ENCODE measurements around the gene MASP2. TPM values are rescaled to one million over a fixed set of nuclear protein-coding genes. Genes with fewer than 3 reads are reported as not detected.

MASP2 gene
- total and polyA plus RNA-seq, 12 donors = 0.01 TPM; not detected in 11

Other genes with a start within 250 kb of the MASP2 start
- gene TARDBP, start 34.6 kb downstream of the MASP2 start, total RNA-seq = 100 to 1,000 TPM in 6 of 10 donors, 10 to 100 TPM in 4; 77.4 to 138 (median 108) TPM
- gene TARDBP, start 34.6 kb downstream of the MASP2 start, polyA plus RNA-seq = 10 to 100 TPM; 66.0 to 96.9 TPM
- gene SRM, start 12.8 kb upstream of the MASP2 start, total RNA-seq = 10 to 100 TPM; 35.4 to 80.6 (median 49.8) TPM
- gene SRM, start 12.8 kb upstream of the MASP2 start, polyA plus RNA-seq = 100 to 1,000 TPM in 1 of 2 donors, 10 to 100 TPM in 1; 88.4 to 158 TPM
- 10 to 100 TPM; 18.4 to 26.5 (median 21.4) TPM for gene EXOSC10, start 52.6 kb upstream of the MASP2 start, total RNA-seq
- gene EXOSC10, start 52.6 kb upstream of the MASP2 start, polyA plus RNA-seq = 10 to 100 TPM; 20.3 to 34.7 TPM
- gene ANGPTL7, start 142.1 kb upstream of the MASP2 start, total RNA-seq = 1 to 10 TPM in 3 of 10 donors, under 1 TPM in 5, not detected in 2; 0.17 to 2.3 (median 0.89) TPM
- gene ANGPTL7, start 142.1 kb upstream of the MASP2 start, polyA plus RNA-seq = under 1 TPM; 0.15 to 0.28 TPM
- gene MTOR, start 215.3 kb upstream of the MASP2 start, total RNA-seq = 10 to 100 TPM; 28.3 to 42.7 (median 36.5) TPM
- gene MTOR, start 215.3 kb upstream of the MASP2 start, polyA plus RNA-seq = 10 to 100 TPM; 18.7 to 23.2 TPM
- gene UBIAD1, start 226.0 kb upstream of the MASP2 start, total RNA-seq = 10 to 100 TPM in 9 of 10 donors, 1 to 10 TPM in 1; 10.0 to 17.4 (median 11.9) TPM
- gene UBIAD1, start 226.0 kb upstream of the MASP2 start, polyA plus RNA-seq = 10 to 100 TPM in 1 of 2 donors, 1 to 10 TPM in 1; 4.9 to 10.1 TPM

Data from heart right ventricle (tissue), 12 donors.